Hepatocyte (in vitro differentiated cells): ENCODE measurements around the gene ATG4D. TPM values are rescaled to one million over a fixed set of nuclear protein-coding genes. Genes with fewer than 3 reads are reported as not detected.

Experiments
- DNase-seq: peaks from one replicate; pipeline ENCODE4 v3.0.0-alpha.2; 2016; ENCODE audit warnings: low spot score
- H2AFZ ChIP-seq: fragments of 200-600 bp; sonication (generic); 2 replicates; pipeline ENCODE4 v1.6.0; 2016; ENCODE audit warnings: antibody characterized with exemption, mild to moderate bottlenecking
- H3K27ac ChIP-seq: fragments of 200-600 bp; sonication (generic); 2 replicates; pipeline ENCODE4 v1.5.1; 2016; ENCODE audit warnings: mild to moderate bottlenecking
- H3K27me3 ChIP-seq: fragments of 200-600 bp; sonication (generic); 2 replicates; pipeline ENCODE4 v1.6.1; 2016
- H3K36me3 ChIP-seq: fragments of 200-600 bp; sonication (generic); replicated peaks from 2 replicates; pipeline ENCODE4 v1.5.1; 2016; ENCODE audit warnings: low read depth; ENCODE audit not compliant: insufficient read depth
- H3K4me1 ChIP-seq: fragments of 200-600 bp; sonication (generic); 2 replicates; pipeline ENCODE4 v1.5.1; 2016; ENCODE audit warnings: mild to moderate bottlenecking, moderate library complexity; ENCODE audit not compliant: insufficient read depth
- H3K4me2 ChIP-seq: fragments of 200-600 bp; sonication (generic); 2 replicates; pipeline ENCODE4 v1.6.0; 2016
- H3K4me3 ChIP-seq: fragments of 200-600 bp; sonication (generic); 2 replicates; pipeline ENCODE4 v1.5.1; 2016; ENCODE audit warnings: mild to moderate bottlenecking
- H3K79me2 ChIP-seq: fragments of 200-600 bp; sonication (generic); 2 replicates; pipeline ENCODE4 v1.6.0; 2017; ENCODE audit warnings: mild to moderate bottlenecking
- H3K9me2 ChIP-seq: fragments of 200-600 bp; sonication (generic); replicated peaks from 2 replicates; pipeline ENCODE4 v1.6.0; 2017; ENCODE audit warnings: mild to moderate bottlenecking; ENCODE audit not compliant: insufficient read depth
- H3K9me3 ChIP-seq: fragments of 200-600 bp; sonication (generic); 2 replicates; pipeline ENCODE4 v1.5.1; 2016; ENCODE audit warnings: low read depth, mild to moderate bottlenecking
- H4K20me1 ChIP-seq: fragments of 200-600 bp; sonication (generic); 2 replicates; pipeline ENCODE4 v1.6.0; 2016; ENCODE audit warnings: mild to moderate bottlenecking; ENCODE audit not compliant: insufficient read depth, poor library complexity, severe bottlenecking
- CTCF ChIP-seq: fragments of 200-600 bp; sonication (generic); IDR thresholded peaks from 2 replicates; pipeline ENCODE4 v1.5.1; 2016; ENCODE audit warnings: antibody characterized with exemption, mild to moderate bottlenecking; ENCODE audit not compliant: poor library complexity
- EZH2 ChIP-seq: fragments of 200-600 bp; sonication (generic); IDR thresholded peaks from 2 replicates; pipeline ENCODE4 v1.6.1; 2016; ENCODE audit warnings: antibody characterized with exemption, mild to moderate bottlenecking, borderline replicate concordance
- EZH2phosphoT487 ChIP-seq: fragments of 200-600 bp; sonication (generic); IDR thresholded peaks from one replicate; pipeline ENCODE4 v1.6.1; 2018; ENCODE audit warnings: antibody characterized with exemption, mild to moderate bottlenecking, low read depth, moderate library complexity; ENCODE audit not compliant: unreplicated experiment, severe bottlenecking
- WGBS: methylation state at CpG from one replicate; pipeline ENCODE4 v1.1.6; 2016; ENCODE audit warnings: low lambda C conversion rate; ENCODE audit errors: missing lambda C conversion rate; 5-methylcytosine and 5-hydroxymethylcytosine counted together
- polyA plus RNA-seq: library from polyadenylated mRNA; unstranded; fragments of >200 nt; fragmentation: Nextera tagmentation; extraction: Ambion mirVana; gene quantifications from 2 replicates; pipeline ENCODE4 v1.2.1, GENCODE V29; 2016
- total RNA-seq: library from RNA; depleted of rRNA; stranded (reverse); fragments of >200 nt; gene quantifications from 2 replicates; pipeline ENCODE4 v1.2.3, GENCODE V29; 2014

ATG4D gene
- total and polyA plus RNA-seq, 2 experiments from 2014 or later, result 24.1 to 34.5 TPM

- DNase-seq, result no peak
- H3K9me2 ChIP-seq, result no peaks in the 10 kb centered on the region
- H3K27ac ChIP-seq, result no peak overlapping the region
- peaks cover 6% of the 10 kb centered on the region for H3K79me2 ChIP-seq
- no peak overlapping the region for H3K4me2 ChIP-seq
- TF ChIP-seq EZH2phosphoT487, result no peak
- no peak for TF ChIP-seq CTCF
- TF ChIP-seq EZH2, result no peak
- H2AFZ ChIP-seq, result no peak overlapping the region
- H3K4me3 ChIP-seq, result no peak overlapping the region
- H3K9me3 ChIP-seq, result no peaks in the 10 kb centered on the region
- H3K4me1 ChIP-seq, result no peaks in the 10 kb centered on the region
- no peaks in the 10 kb centered on the region for H3K36me3 ChIP-seq
- 97% methylated on average over 7 of the region's 7 CpGs for WGBS
- H4K20me1 ChIP-seq, result no peaks in the 10 kb centered on the region
- H3K27me3 ChIP-seq, result no peaks in the 10 kb centered on the region
These were observed 16.4 kb downstream of the ATG4D start for GRCh38 chr19:10560154-10560553.

GRCh38 chr19:10562609-10563008, 18.9 kb downstream of the ATG4D start:
- H3K27me3 ChIP-seq, result no peaks in the 10 kb centered on the region
- H3K4me3 ChIP-seq, result no peak overlapping the region
- H3K9me3 ChIP-seq, result no peaks in the 10 kb centered on the region
- 97% methylated on average over 5 of the region's 5 CpGs for WGBS
- peaks cover 4% of the 10 kb centered on the region for H3K4me1 ChIP-seq
- H3K9me2 ChIP-seq, result no peaks in the 10 kb centered on the region
- TF ChIP-seq EZH2, result no peak
- TF ChIP-seq CTCF, result no peak
- TF ChIP-seq EZH2phosphoT487, result no peak
- H2AFZ ChIP-seq, result no peak overlapping the region
- H3K27ac ChIP-seq, result no peak overlapping the region
- no peaks in the 10 kb centered on the region for H4K20me1 ChIP-seq
- H3K4me2 ChIP-seq, result no peak overlapping the region
- H3K36me3 ChIP-seq, result no peaks in the 10 kb centered on the region
- H3K79me2 ChIP-seq, result peaks cover 9% of the 10 kb centered on the region
- DNase-seq, result no peak

- Histone ChIP-seq H3K36me3 (no peaks in the 10 kb centered on the region), H3K4me2 (peak overlapping the region; percentile 96), H3K27me3 (no peaks in the 10 kb centered on the region), H2AFZ (peak overlapping the region; percentile 59), H3K79me2 (peaks cover 9% of the 10 kb centered on the region), H4K20me1 (no peaks in the 10 kb centered on the region), H3K4me1 (peaks cover 16% of the 10 kb centered on the region), H3K4me3 (peak overlapping the region; percentile 39), H3K9me2 (no peaks in the 10 kb centered on the region), H3K27ac (peak overlapping the region; percentile 71), H3K9me3 (no peaks in the 10 kb centered on the region)
- peak; percentile 67 for DNase-seq
- 18% methylated on average over 6 of the region's 10 CpGs for WGBS
- TF ChIP-seq CTCF (peak; percentile 30), EZH2phosphoT487 (no peak)
These were observed 21.4 kb downstream of the ATG4D start for GRCh38 chr19:10565028-10565566.
